Measurements from ENCODE around the gene BCL2L12.

BCL2L12 gene

DNA sequence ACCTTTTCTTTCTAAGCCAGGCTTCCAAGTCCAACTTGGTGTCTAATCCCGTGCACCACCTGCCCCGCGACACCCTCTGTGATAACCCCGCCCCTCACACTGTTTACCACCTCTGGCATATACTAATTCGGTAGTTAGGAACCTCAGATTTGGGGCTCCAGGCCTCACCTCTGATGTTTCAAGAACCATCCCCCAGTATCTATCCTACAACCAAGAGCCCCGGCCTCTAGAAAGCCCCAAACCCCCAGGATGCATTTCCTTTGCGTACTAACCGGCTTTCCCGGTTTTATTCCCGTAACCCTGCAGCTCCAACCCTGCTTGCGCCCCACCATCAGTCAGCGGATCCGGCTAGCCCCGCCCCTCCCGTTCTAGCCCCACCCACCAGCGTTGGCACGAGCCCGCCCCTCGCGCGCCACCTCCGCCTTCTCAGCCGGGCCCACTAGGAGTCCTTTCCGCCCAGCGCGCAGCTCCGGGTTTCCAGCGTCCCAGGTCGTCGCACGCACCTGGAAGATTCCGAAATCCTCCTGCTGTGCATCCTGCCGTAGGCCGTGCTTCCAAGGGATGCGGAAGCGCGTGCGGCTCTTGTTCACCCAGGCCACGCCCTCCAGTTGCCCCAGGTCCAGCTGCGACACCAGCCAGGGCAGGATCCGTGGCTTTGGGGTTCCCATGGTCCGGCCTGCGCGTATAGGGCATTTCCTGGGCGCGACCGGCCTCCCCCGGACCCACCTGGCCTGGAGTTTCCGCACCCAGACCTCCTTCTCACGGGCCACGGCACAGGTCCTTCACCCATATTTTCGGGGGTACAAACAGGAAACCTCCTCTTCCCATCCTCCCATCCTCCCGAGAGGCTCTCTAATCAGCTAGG, 1.3 kb upstream of the BCL2L12 start:
- DNase-seq (ENCODE audit: low read depth in 2 of 2), result peak; percentile 77 to 80

GRCh38 chr19:49665036-49665350, 740 bp upstream of the BCL2L12 start:
- no peak for DNase-seq (ENCODE audit: low read depth in 2 of 2)

DNA sequence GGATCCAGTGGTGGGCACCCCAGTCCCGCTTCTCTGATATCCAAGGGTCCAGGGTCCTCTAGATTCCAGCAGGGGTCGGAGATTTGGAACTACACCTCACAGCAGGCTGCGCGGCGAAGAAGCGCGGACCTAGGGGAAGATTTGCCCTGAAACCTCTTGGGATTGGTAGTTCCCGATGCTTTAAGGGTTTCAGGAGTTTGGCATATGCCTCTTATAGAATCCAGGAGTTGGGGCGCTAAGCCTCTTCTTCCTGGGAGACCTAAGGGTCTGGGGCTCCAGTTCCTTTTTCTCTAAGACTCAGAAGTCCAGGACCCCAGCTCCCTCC, 349 bp downstream of the BCL2L12 start:
- no peak for DNase-seq (ENCODE audit: low read depth in 2 of 2)

DNA sequence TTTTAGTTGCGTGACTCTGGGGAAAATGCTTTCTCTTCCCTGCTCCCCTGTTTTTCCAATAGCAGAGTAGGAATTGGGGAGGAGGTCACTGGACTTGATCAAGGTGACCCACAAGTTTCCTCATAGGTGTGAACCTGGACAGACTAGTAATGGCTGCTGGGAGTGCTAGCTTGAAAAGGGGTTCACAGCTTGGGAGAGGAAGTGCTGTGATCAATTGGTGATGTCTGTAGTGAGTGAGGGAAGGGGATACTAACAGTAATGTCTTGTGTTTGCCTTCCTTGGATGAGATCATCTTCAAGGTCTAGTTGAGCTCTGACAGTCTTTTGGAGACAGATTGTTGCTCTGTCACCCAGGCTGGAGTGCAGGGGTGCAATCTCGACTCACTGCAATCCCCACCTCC, 1.7 kb downstream of the BCL2L12 start:
- DNase-seq (ENCODE audit: low read depth in 2 of 2), result no peak

- DNase-seq (ENCODE audit: low read depth in 2 of 2), result no peak
Measured at GRCh38 chr19:49669516-49669915, 3.8 kb downstream of the BCL2L12 start.

DNA sequence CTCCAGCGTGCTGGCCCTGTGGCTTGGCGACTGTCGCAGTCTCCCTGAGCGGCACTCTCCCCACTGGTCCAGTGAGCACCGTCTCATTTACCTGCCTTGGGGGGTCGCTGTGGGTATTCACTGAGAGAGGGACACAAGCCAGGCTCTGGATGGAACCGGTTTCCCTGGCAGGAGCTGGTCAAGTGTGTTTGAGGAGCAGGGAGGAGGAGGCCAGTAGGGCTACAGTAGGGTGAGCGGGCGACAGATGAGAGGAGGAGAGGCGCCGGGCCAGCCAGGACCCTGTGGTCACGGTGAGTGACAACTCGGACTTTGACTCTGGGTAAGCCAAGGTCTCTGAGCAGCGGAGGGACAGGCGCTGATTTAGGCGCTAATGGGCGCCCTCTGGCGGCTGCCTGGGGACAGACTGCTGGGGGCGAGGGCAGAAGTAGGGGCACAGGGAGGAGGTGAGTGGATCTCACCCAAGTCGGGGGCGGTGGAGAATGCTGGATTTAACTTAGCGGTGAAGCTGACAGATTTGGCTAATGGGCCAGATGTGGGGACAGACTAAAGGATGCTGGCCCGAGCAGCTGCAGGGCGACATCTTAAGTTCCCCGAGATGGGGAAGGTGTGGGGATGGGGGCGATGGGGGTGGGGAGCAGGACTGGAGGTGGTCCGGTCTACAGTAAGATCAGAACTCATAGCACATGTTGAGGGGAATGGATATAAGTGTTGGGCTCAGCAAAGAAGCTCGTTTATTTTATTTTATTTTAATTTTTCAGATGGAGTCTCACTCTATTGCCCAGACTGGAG, 6.6 kb downstream of the BCL2L12 start:
- DNase-seq (ENCODE audit: low read depth in 2 of 2), result peak in 1 of 2 donors; percentile 59

GRCh38 chr19:49676136-49676783, 10.5 kb downstream of the BCL2L12 start:
- DNase-seq (ENCODE audit: low read depth in 2 of 2), result no peak

DNA sequence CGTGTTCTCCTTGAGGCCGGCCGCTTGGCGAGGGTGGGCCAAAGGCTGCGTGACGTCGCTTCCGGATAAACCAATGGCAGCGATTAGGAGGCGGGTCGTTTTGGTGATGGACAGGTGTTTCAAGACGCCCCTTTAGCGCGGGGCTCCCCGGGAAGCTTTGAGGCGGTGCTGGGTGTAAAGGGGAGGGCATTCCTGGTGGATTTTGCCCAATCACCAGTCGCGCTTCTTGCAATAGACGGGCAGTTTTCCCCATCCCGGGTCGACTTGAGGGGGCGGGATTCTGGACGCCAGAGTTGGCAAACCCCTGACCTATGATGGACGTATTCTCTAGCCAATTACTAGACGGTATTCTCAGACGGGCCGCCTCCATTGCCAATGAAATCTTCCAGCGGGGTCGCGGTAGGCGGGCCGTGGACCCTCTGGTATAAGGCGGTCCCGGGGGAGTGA, 11.1 kb downstream of the BCL2L12 start:
- peak; percentile 94 to 98 for DNase-seq (ENCODE audit: low read depth in 2 of 2)

- DNase-seq (ENCODE audit: low read depth in 2 of 2), result peak in 1 of 2 donors; percentile 34
Measured at GRCh38 chr19:49677231-49677900, 11.6 kb downstream of the BCL2L12 start, which contains the start of gene PRMT1. TSS of gene PRMT1 (plus strand) at chr19:49677271. CDS start at chr19:49677281, 10 bp downstream.

DNA sequence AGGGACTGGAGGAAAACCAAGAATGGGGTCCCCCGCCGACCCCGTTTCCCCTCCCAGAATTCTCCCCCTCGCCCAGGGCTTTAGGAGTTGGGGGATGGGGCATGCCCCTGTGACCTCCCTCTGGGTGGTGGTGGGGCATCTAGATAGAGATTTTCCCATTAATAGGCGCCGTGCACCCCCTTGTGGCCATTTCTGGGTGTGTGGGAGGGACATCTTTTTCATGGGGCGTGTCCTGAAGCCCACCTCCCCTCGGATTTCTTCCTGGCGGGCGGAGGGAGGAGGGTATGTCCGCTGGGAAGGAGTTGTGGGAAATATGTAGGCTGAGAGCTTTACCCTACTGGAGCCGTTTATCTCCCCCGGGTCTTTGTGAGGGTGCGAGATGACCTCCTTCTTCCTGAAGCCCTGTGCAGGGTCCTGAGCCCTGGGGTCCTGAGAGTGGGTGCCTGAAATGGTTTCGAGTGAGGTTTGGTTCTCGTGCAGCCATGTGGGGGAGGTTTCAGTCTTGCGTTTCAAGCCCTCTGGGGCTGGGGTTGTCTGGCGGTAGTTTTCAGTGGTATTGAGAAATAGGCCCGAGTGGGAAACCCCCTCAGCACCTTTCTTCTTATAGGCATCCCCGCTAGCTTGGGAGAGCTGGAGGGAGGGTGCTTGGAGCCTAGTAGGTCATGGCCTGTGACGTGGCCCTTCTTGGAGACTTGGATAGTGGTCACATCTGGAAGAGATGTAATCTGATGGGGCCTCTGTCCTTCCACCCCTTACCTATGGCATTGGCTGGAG, 12.4 kb downstream of the BCL2L12 start:
- DNase-seq (ENCODE audit: low read depth in 2 of 2), result peak in 1 of 2 donors; percentile 68

DNA sequence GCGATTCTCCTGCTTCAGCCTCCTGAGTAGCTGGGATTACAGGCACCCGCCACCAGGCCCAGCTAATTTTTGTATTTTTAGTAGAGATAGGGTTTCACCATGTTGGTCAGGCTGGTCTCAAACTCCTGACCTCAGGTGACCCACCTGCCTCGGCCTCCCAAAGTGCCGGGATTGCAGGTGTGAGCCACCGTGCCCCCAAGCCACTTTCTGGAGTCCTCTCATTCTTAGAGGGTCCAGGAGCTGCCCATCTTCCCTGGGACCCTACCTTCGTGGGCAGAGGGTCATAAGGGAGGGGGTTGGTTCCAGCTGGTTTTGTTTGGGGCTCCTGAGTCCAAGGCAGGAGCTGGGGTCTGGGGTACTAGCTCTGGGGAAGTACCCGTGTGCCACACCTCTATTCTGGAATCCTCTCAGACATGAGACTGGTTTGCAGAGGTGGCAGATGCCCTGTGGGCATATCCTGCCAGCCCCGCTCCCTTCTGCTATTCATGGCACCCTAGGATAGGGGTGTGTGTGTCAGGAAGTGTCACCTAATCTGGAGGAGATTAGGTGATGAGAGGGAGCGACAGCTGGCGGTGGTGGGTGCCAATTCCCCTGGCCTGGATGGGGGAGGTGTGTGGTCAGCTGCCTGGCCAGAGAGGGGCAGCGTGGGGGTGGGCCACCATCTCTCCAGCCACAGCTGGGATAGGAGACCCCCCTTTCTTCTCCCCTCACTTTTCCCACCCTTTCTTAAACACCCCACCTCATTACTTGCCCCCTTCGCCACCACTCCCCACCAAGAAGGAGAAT, 13.4 kb downstream of the BCL2L12 start:
- DNase-seq (ENCODE audit: low read depth in 2 of 2), result no peak

GRCh38 chr19:49679771-49680413, 14.2 kb downstream of the BCL2L12 start:
- DNase-seq (ENCODE audit: low read depth in 2 of 2), result no peak

DNA sequence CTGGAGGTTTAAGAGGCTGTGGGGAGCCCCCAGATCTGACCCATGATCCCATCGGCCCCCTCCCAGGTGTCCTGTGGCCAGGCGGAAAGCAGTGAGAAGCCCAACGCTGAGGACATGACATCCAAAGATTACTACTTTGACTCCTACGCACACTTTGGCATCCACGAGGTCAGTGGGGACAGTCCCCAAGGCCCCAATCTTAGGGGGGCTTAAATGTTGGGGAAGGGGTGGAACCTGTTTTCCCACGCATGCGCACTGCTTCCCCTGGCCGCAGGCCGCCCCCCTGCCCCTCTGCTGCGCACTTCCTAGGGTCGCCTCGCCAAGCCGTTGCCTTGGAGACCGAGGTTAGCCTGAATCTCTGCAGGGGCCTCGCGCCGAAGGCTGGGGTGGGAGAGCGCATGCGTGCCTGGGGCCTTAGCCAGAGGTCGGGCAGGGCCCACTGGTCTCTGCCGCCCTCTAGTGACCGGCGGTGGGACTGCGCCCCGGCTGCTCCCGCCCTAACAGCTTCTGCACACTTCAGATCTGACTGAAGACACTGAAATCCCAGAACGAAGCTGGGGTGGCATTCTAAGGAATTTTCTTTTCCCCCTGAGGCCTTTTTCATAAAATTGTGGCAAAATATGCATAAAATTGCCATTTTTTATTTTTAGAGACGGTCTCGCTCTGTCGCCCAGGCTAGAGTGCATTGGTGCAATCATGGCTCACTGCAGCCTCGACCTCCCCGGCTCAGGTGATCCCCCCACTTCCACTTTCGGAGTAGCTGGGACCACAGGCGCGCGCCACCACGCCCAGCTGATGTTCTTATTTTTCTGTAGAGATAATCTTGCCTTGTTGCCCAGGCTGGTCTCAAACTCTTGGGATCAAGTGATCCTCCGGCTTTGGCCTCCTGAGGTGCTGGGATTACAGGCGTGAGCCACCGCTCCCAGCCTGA, 15.0 kb downstream of the BCL2L12 start:
- DNase-seq (ENCODE audit: low read depth in 2 of 2), result peak; percentile 82 to 87

GRCh38 chr19:49681830-49682229, 16.1 kb downstream of the BCL2L12 start:
- DNase-seq (ENCODE audit: low read depth in 2 of 2), result no peak

DNA sequence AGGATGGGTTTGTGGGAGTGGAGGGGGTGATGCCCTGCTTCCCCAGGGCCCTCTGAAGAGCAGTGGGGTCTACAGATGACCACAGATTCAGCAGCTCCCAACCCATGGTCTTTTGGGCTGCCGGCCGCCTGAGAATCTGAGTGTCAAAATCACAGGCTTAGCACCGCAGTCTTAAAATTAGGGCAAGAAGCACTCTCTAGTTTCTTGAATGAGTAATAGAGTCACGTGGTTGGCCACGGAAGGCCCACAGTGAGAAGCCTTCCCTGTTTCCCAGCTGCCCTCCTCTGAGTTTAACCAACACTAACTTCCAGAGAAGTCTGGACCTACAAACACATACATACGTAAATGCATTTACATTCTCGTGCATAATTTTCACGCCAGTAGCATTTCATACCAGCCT, 16.5 kb downstream of the BCL2L12 start:
- DNase-seq (ENCODE audit: low read depth in 2 of 2), result no peak

DNA sequence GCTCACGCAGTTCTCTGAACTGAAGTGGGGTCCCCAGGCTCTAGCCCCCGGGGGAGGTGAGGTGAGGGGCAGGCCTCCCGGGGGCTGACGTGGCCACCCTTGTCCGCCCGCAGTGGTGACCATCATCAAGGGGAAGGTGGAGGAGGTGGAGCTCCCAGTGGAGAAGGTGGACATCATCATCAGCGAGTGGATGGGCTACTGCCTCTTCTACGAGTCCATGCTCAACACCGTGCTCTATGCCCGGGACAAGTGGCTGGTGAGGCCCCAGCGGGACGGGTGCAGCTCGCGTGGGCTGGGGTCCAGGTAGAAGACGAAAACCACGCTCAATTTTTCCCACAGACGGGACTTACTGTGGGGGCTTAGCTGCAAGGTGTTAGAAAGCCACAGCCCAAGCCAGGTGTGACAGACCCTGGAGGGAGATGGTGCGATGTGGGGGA, 18.1 kb downstream of the BCL2L12 start:
- DNase-seq (ENCODE audit: low read depth in 2 of 2), result no peak

DNA sequence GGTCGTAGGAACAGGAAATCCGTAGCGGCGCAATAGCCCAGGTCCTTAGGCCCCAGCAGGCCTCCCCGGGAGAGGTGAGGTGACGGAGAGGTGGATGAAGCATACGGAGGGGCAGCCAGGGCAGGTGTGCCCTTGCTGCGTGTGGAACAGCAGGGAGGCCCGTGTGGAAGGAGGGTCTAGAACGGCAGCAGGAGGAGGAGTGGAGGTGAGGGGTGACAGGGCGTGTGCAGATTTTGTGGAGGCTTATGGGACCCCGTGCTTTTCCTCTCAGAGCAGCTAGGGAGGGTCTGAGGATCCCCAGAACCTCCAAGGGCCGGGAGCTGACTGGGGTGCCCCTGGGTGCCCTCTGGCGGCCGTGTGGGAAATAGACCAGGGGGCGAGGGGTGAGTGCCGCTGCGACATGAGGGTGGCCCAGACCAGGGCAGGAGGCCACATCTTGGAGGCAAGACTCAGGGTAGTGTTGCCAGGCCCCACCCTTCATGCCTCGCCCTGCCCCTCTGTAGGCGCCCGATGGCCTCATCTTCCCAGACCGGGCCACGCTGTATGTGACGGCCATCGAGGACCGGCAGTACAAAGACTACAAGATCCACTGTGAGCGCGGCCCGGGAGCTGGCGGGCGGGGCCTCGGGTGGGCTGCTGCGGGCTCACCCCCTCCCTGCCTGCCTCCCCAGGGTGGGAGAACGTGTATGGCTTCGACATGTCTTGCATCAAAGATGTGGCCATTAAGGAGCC, 18.7 kb downstream of the BCL2L12 start:
- DNase-seq (ENCODE audit: low read depth in 2 of 2), result no peak

GRCh38 chr19:49684983-49685553, 19.3 kb downstream of the BCL2L12 start:
- no peak for DNase-seq (ENCODE audit: low read depth in 2 of 2)
